GM23338 (cell line): ENCODE measurements around the gene GPATCH2. TPM values are rescaled to one million over a fixed set of nuclear protein-coding genes. Genes with fewer than 3 reads are reported as not detected.

Experiments used
- ATAC-seq: fragments of 200-7000 bp; cut with Tn5 transposase; 3 replicates; pipeline ENCODE4 v1.9.1; 2020
- DNase-seq: peaks from one replicate; pipeline ENCODE4 v3.0.0-alpha.2; 2015; ENCODE audit warnings: low spot score
- H2AFZ ChIP-seq: fragments of 200-600 bp; sonication (generic); 2 replicates; pipeline ENCODE4 v1.8.0; 2016; ENCODE audit warnings: antibody characterized with exemption, mild to moderate bottlenecking, moderate library complexity
- H3F3A ChIP-seq: fragments of 200-600 bp; sonication (generic); replicated peaks from 2 replicates; pipeline ENCODE4 v1.8.0; 2017; ENCODE audit warnings: antibody characterized with exemption, mixed run types, low read depth
- H3K27ac ChIP-seq: fragments of 200-600 bp; sonication (generic); 2 replicates; pipeline ENCODE4 v1.6.1; 2016; ENCODE audit warnings: low read depth
- H3K27me3 ChIP-seq: fragments of 200-600 bp; sonication (generic); 2 replicates; pipeline ENCODE4 v1.8.0; 2016; ENCODE audit warnings: mild to moderate bottlenecking, mixed run types, moderate library complexity; ENCODE audit not compliant: insufficient read depth
- H3K36me3 ChIP-seq: fragments of 200-600 bp; sonication (generic); 2 replicates; pipeline ENCODE4 v1.8.0; 2016; ENCODE audit warnings: mild to moderate bottlenecking; ENCODE audit not compliant: insufficient read depth
- H3K4me1 ChIP-seq: fragments of 200-600 bp; sonication (generic); 2 replicates; pipeline ENCODE4 v1.8.0; 2016; ENCODE audit warnings: mild to moderate bottlenecking, moderate library complexity; ENCODE audit not compliant: insufficient read depth
- H3K4me2 ChIP-seq: fragments of 200-600 bp; sonication (generic); 2 replicates; pipeline ENCODE4 v1.7.1; 2017; ENCODE audit warnings: mixed run types
- H3K4me3 ChIP-seq: fragments of 200-600 bp; sonication (generic); 2 replicates; pipeline ENCODE4 v1.6.1; 2016; ENCODE audit warnings: mixed run types
- H3K79me2 ChIP-seq: fragments of 200-600 bp; sonication (generic); replicated peaks from 2 replicates; pipeline ENCODE4 v1.8.0; 2017; ENCODE audit warnings: mild to moderate bottlenecking; ENCODE audit not compliant: insufficient read depth
- H3K9me2 ChIP-seq: fragments of 200-600 bp; sonication (generic); 2 replicates; pipeline ENCODE4 v1.8.0; 2017; ENCODE audit not compliant: insufficient read depth
- H4K20me1 ChIP-seq: fragments of 200-600 bp; sonication (generic); replicated peaks from 2 replicates; pipeline ENCODE4 v1.8.0; 2017; ENCODE audit warnings: mild to moderate bottlenecking; ENCODE audit not compliant: insufficient read depth
- H3K27ac Mint-ChIP-seq: 2 replicates; pipeline ENCODE4 v1.8.0; 2020; ENCODE audit warnings: inconsistent platforms, mild to moderate bottlenecking, moderate library complexity, mixed read lengths
- H3K27me3 Mint-ChIP-seq: 3 replicates; pipeline ENCODE4 v1.8.0; 2022; ENCODE audit warnings: low read depth, mild to moderate bottlenecking, moderate library complexity, mixed read lengths, inconsistent platforms; ENCODE audit not compliant: insufficient read depth, poor library complexity
- H3K36me3 Mint-ChIP-seq: 3 replicates; pipeline ENCODE4 v1.8.0; 2021; ENCODE audit warnings: low read depth, mild to moderate bottlenecking, inconsistent platforms, moderate library complexity, mixed read lengths
- H3K4me1 Mint-ChIP-seq: 3 replicates; pipeline ENCODE4 v1.8.0; 2020; ENCODE audit warnings: mild to moderate bottlenecking, inconsistent platforms, mixed read lengths
- H3K4me3 Mint-ChIP-seq: 3 replicates; pipeline ENCODE4 v1.8.0; 2021; ENCODE audit warnings: moderate library complexity, mild to moderate bottlenecking, inconsistent platforms, mixed read lengths
- H3K9me3 Mint-ChIP-seq: 3 replicates; pipeline ENCODE4 v1.8.0; 2020; ENCODE audit warnings: moderate library complexity, mild to moderate bottlenecking, inconsistent platforms, mixed read lengths
- CREB1 ChIP-seq: fragments of 250-450 bp; sonication (Bioruptor Pico); IDR thresholded peaks from 2 replicates; pipeline ENCODE4 v1.5.0; 2020; ENCODE audit warnings: low read depth, mild to moderate bottlenecking, moderate library complexity
- ETS1 ChIP-seq: IDR thresholded peaks from 2 replicates; pipeline ENCODE4 v1.6.1; 2016; ENCODE audit warnings: antibody characterized with exemption
- EZH2phosphoT487 ChIP-seq: fragments of 200-600 bp; sonication (generic); IDR thresholded peaks from one replicate; pipeline ENCODE4 v1.8.1; 2018; ENCODE audit warnings: antibody characterized with exemption; ENCODE audit not compliant: unreplicated experiment
- JUNB ChIP-seq: IDR thresholded peaks from one replicate; pipeline ENCODE4 v1.6.1; 2016; ENCODE audit warnings: antibody characterized with exemption; ENCODE audit not compliant: unreplicated experiment
- NANOG ChIP-seq: IDR thresholded peaks from 2 replicates; pipeline ENCODE4 v1.6.1; 2016; ENCODE audit warnings: antibody characterized with exemption, borderline replicate concordance
- POLR2AphosphoS5 ChIP-seq: IDR thresholded peaks from 2 replicates; pipeline ENCODE4 v1.6.1; 2016; ENCODE audit warnings: antibody characterized with exemption, low read depth
- REST ChIP-seq: IDR thresholded peaks from one replicate; pipeline ENCODE4 v1.6.1; 2018; ENCODE audit warnings: antibody characterized with exemption; ENCODE audit not compliant: unreplicated experiment
- STAT1 ChIP-seq: IDR thresholded peaks from one replicate; pipeline ENCODE4 v1.6.1; 2016; ENCODE audit warnings: antibody characterized with exemption; ENCODE audit not compliant: unreplicated experiment
- ZNF114 ChIP-seq: fragments of 250-450 bp; sonication (Bioruptor Pico); IDR thresholded peaks from 2 replicates; pipeline ENCODE4 v1.5.0; 2020; ENCODE audit warnings: mild to moderate bottlenecking, moderate library complexity
- ZNF331 ChIP-seq: fragments of 250-450 bp; sonication (Bioruptor Pico); IDR thresholded peaks from 2 replicates; pipeline ENCODE4 v1.5.0; 2020; ENCODE audit warnings: low read depth, mild to moderate bottlenecking, moderate library complexity
- polyA plus RNA-seq: library from polyadenylated mRNA; unstranded; fragments of >200 nt; fragmentation: Nextera tagmentation; extraction: Ambion mirVana; gene quantifications from 2 replicates; pipeline ENCODE4 v1.2.1, GENCODE V29; 2016
- total RNA-seq: library from RNA; depleted of rRNA; stranded (reverse); fragments of >200 nt; shearing (Covaris generic); gene quantifications from 2 replicates; pipeline ENCODE4 v1.2.3, GENCODE V29; 2014

Gene GPATCH2
- total and polyA plus RNA-seq, 2 experiments from 2014 or later: 12.3 to 26.7 TPM

GRCh38 chr1:217449370-217449769, 181.5 kb downstream of the GPATCH2 start:
- Histone ChIP-seq H3K27me3 (no peaks in the 10 kb centered on the region), H3K9me2 (no peaks in the 10 kb centered on the region), H3K36me3 (no peaks in the 10 kb centered on the region), H3K79me2 (no peaks in the 10 kb centered on the region), H3K4me2 (no peak overlapping the region), H3K4me1 (no peaks in the 10 kb centered on the region), H4K20me1 (no peaks in the 10 kb centered on the region), H3F3A (no peaks in the 10 kb centered on the region), H3K27ac (no peak overlapping the region), H3K4me3 (no peak overlapping the region), H2AFZ (no peak overlapping the region)
- no peaks in the 10 kb centered on the region for H3K36me3 Mint-ChIP-seq
- no peaks in the 10 kb centered on the region for H3K9me3 Mint-ChIP-seq
- no peak overlapping the region for H3K27ac Mint-ChIP-seq
- ATAC-seq (no peak), DNase-seq (no peak)
- peaks cover 3% of the 10 kb centered on the region; the same call in 2 of the 3 replicates for H3K4me1 Mint-ChIP-seq
- H3K4me3 Mint-ChIP-seq: no peak overlapping the region
- TF ChIP-seq ZNF331 (no peak), ETS1 (no peak), STAT1 (no peak), NANOG (no peak), JUNB (no peak), CREB1 (CRISPR knock-in tag) (no peak), ZNF114 (CRISPR knock-in tag) (no peak), EZH2phosphoT487 (no peak), REST (no peak)
- H3K27me3 Mint-ChIP-seq: no peaks in the 10 kb centered on the region

GRCh38 chr1:217443845-217444244, 187.0 kb downstream of the GPATCH2 start:
- peaks cover 4% of the 10 kb centered on the region; the same call in 1 of the 3 replicates for H3K9me3 Mint-ChIP-seq
- no peaks in the 10 kb centered on the region for H3K4me1 ChIP-seq
- peaks cover 8% of the 10 kb centered on the region; the same call in 2 of the 3 replicates for H3K4me1 Mint-ChIP-seq
- H3F3A ChIP-seq: no peaks in the 10 kb centered on the region
- no peaks in the 10 kb centered on the region for H4K20me1 ChIP-seq
- no peak overlapping the region for H3K27ac ChIP-seq
- H3K27me3 ChIP-seq: no peaks in the 10 kb centered on the region
- ATAC-seq (no peak), DNase-seq (no peak)
- H3K4me2 ChIP-seq: no peak overlapping the region
- no peaks in the 10 kb centered on the region for H3K79me2 ChIP-seq
- H3K4me3 ChIP-seq: no peak overlapping the region
- peaks cover 4% of the 10 kb centered on the region; the same call in 2 of the 3 replicates for H3K36me3 Mint-ChIP-seq
- H3K27ac Mint-ChIP-seq: peak overlapping the region; percentile 30; the same call in 1 of the 2 replicates
- H2AFZ ChIP-seq: no peak overlapping the region
- H3K27me3 Mint-ChIP-seq: no peaks in the 10 kb centered on the region
- H3K36me3 ChIP-seq: no peaks in the 10 kb centered on the region
- TF ChIP-seq POLR2AphosphoS5 (no peak), ZNF114 (CRISPR knock-in tag) (no peak), STAT1 (no peak)
- 0 out of 2 replicates have a peak, but pooled peaks cover 6% of the 10 kb centered on the region for H3K9me2 ChIP-seq
- H3K4me3 Mint-ChIP-seq: no peak overlapping the region
